ENCODE results near the gene RBMX2. TPM values are rescaled to one million over a fixed set of nuclear protein-coding genes. Genes with fewer than 3 reads are reported as not detected.
"Not testable (repeated sequence)": the region's sequence is repeated elsewhere in the genome, so short reads cannot be mapped to it uniquely, and the experiment has no call there.

Gene RBMX2
- 35.9 TPM for polyA plus RNA-seq (ENCODE audit: insufficient read length)
- long read RNA-seq, donor 1, transcript RBMX2-204 (2 exons, 358 nt) = major isoform, 10 of 30 reads
- long read RNA-seq, donor 1, transcript RBMX2-201 (6 exons, 1,528 nt) = minor isoform, 7 of 30 reads
- long read RNA-seq, donor 1, partial matches to known transcripts = 9 of 30 reads
- long read RNA-seq, donor 1, other reads (novel, unspliced or antisense) = 0 of 30 reads
- long read RNA-seq, donor 2, transcript RBMX2-203 (4 exons, 729 nt) = minor isoform, 5 of 32 reads
- long read RNA-seq, donor 2, transcript RBMX2-204 (2 exons, 358 nt) = major isoform, 6 of 32 reads
- long read RNA-seq, donor 2, partial matches to known transcripts = 17 of 32 reads
- long read RNA-seq, donor 2, other reads (novel, unspliced or antisense) = 0 of 32 reads
- long read RNA-seq, donor 3, partial matches to known transcripts = 17 of 24 reads
- long read RNA-seq, donor 3, other reads (novel, unspliced or antisense) = 0 of 24 reads
- long read RNA-seq, donor 4, partial matches to known transcripts = 0 of 2 reads
- long read RNA-seq, donor 4, other reads (novel, unspliced or antisense) = 0 of 2 reads
- long read RNA-seq, donor 5, transcript RBMX2-201 (6 exons, 1,528 nt) = major isoform, 13 of 46 reads
- long read RNA-seq, donor 5, transcript RBMX2-203 (4 exons, 729 nt) = minor isoform, 7 of 46 reads
- long read RNA-seq, donor 5, partial matches to known transcripts = 22 of 46 reads
- long read RNA-seq, donor 5, other reads (novel, unspliced or antisense) = 0 of 46 reads
- long read RNA-seq, donor 6, transcript RBMX2-204 (2 exons, 358 nt) = minor isoform, 6 of 34 reads
- long read RNA-seq, donor 6, transcript RBMX2-201 (6 exons, 1,528 nt) = major isoform, 8 of 34 reads
- long read RNA-seq, donor 6, partial matches to known transcripts = 19 of 34 reads
- long read RNA-seq, donor 6, other reads (novel, unspliced or antisense) = 0 of 34 reads
- long read RNA-seq, donor 7, transcript RBMX2-203 (4 exons, 729 nt) = major isoform, 5 of 37 reads
- long read RNA-seq, donor 7, partial matches to known transcripts = 26 of 37 reads
- long read RNA-seq, donor 7, other reads (novel, unspliced or antisense) = 0 of 37 reads
- long read RNA-seq, donor 8, partial matches to known transcripts = 0 of 3 reads
- long read RNA-seq, donor 8, other reads (novel, unspliced or antisense) = 0 of 3 reads

GRCh38 chrX:130401415-130402207 is at the start of gene RBMX2:
Gene RBMX2 (plus strand): TSS chrX:130401987. CDS start chrX:130402033, 46 bp downstream.
- peak; percentile 65 for DNase-seq

GRCh38 chrX:130352050-130352449 is 49.7 kb upstream of the RBMX2 start:
- DNase-seq = not testable (repeated sequence)

GRCh38 chrX:130376077-130376476 is 25.7 kb upstream of the RBMX2 start:
- DNase-seq = no peak

- no peak for DNase-seq
These were observed 23.6 kb upstream of the RBMX2 start for GRCh38 chrX:130378024-130378669.

- DNase-seq = no peak
These were observed 16.3 kb upstream of the RBMX2 start, which contains the start of gene GPR119 for GRCh38 chrX:130385520-130385919. Gene GPR119 (minus strand): TSS chrX:130385674. CDS start chrX:130385447, 227 bp downstream.

- no peak for DNase-seq
These were observed 15.4 kb upstream of the RBMX2 start for GRCh38 chrX:130386408-130386808.

- DNase-seq = peak; percentile 29
These were observed 8.2 kb upstream of the RBMX2 start for GRCh38 chrX:130393451-130394074.

GRCh38 chrX:130395341-130395740 is 6.4 kb upstream of the RBMX2 start:
- DNase-seq = no peak

- no peak for DNase-seq
These were observed 459 bp downstream of the RBMX2 start for GRCh38 chrX:130402208-130402684.

- no peak for DNase-seq
These were observed 11.6 kb downstream of the RBMX2 start for GRCh38 chrX:130413415-130413814.

- DNase-seq = no peak
These were observed 13.0 kb downstream of the RBMX2 start for GRCh38 chrX:130414800-130415199.

GRCh38 chrX:130415201-130415600 is 13.4 kb downstream of the RBMX2 start:
- no peak for DNase-seq

- no peak for DNase-seq
These were observed 15.0 kb downstream of the RBMX2 start for GRCh38 chrX:130416785-130417184.

- DNase-seq = no peak
These were observed 16.3 kb downstream of the RBMX2 start for GRCh38 chrX:130418066-130418465.

GRCh38 chrX:130418740-130419139 is 17.0 kb downstream of the RBMX2 start:
- DNase-seq = no peak

- DNase-seq = no peak
These were observed 17.5 kb downstream of the RBMX2 start for GRCh38 chrX:130419263-130419662.

- DNase-seq = no peak
These were observed 24.7 kb downstream of the RBMX2 start for GRCh38 chrX:130426531-130426930.

- not testable (repeated sequence) for DNase-seq
These were observed 27.4 kb downstream of the RBMX2 start for GRCh38 chrX:130429236-130429635.

- no peak for DNase-seq
These were observed 34.1 kb downstream of the RBMX2 start for GRCh38 chrX:130435937-130436336.

GRCh38 chrX:130437996-130438395 is 36.2 kb downstream of the RBMX2 start:
- not testable (repeated sequence) for DNase-seq

Measured in left kidney (tissue), 8 donors.